ENCODE results near the gene MEN1.

The MEN1 gene

GRCh38 chr11:64814712-64815187 is 4.4 kb upstream of the MEN1 start:
- no peak overlapping the region for H3K27ac ChIP-seq
- H3K4me2 ChIP-seq = no peak overlapping the region

GRCh38 chr11:64813826-64814225 is 3.5 kb upstream of the MEN1 start:
- Histone ChIP-seq H3K9ac (no peak overlapping the region), H3K79me2 (ENCODE audit: insufficient read depth, low read depth) (no peaks in the 10 kb centered on the region), H3K4me3 (IDR thresholded peaks at IDR 0.05; ENCODE audit: insufficient read depth, low read depth, low read length) (no peak overlapping the region), H3K4me2 (no peak overlapping the region), H2AFZ (ENCODE audit: low read depth) (no peak overlapping the region), H3K27me3 (ENCODE audit: insufficient read depth, low read depth) (no peaks in the 10 kb centered on the region), H3K36me3 (ENCODE audit: insufficient read depth) (no peaks in the 10 kb centered on the region), H3K27ac (no peak overlapping the region), H4K20me1 (ENCODE audit: insufficient read depth) (no peaks in the 10 kb centered on the region), H3K4me1 (ENCODE audit: low read depth, poor library complexity, severe bottlenecking) (no peaks in the 10 kb centered on the region)
- no peak for TF ChIP-seq CTCF (conservative IDR thresholded peaks at IDR 0.05; ENCODE audit: low read depth, low read length)

More at GRCh38 chr11:64814712-64815187, 4.4 kb upstream of the MEN1 start:
- TF ChIP-seq CTCF (conservative IDR thresholded peaks at IDR 0.05; ENCODE audit: low read depth, low read length) = no peak
- Histone ChIP-seq H3K27me3 (ENCODE audit: insufficient read depth, low read depth) (no peaks in the 10 kb centered on the region), H3K36me3 (ENCODE audit: insufficient read depth) (no peaks in the 10 kb centered on the region), H3K79me2 (ENCODE audit: insufficient read depth, low read depth) (no peaks in the 10 kb centered on the region), H3K9ac (no peak overlapping the region), H4K20me1 (ENCODE audit: insufficient read depth) (no peaks in the 10 kb centered on the region), H2AFZ (ENCODE audit: low read depth) (no peak overlapping the region), H3K4me3 (IDR thresholded peaks at IDR 0.05; ENCODE audit: insufficient read depth, low read depth, low read length) (no peak overlapping the region), H3K4me1 (ENCODE audit: low read depth, poor library complexity, severe bottlenecking) (no peaks in the 10 kb centered on the region)

GRCh38 chr11:64810891-64811272 is 531 bp upstream of the MEN1 start:
- H3K27ac ChIP-seq = no peak overlapping the region
- H3K4me2 ChIP-seq = peak overlapping the region; percentile 70; the same call in 1 of the 2 replicates
- H3K4me1 ChIP-seq (ENCODE audit: low read depth, poor library complexity, severe bottlenecking) = no peaks in the 10 kb centered on the region
- H3K27me3 ChIP-seq (ENCODE audit: insufficient read depth, low read depth) = no peaks in the 10 kb centered on the region
- H3K4me3 ChIP-seq (IDR thresholded peaks at IDR 0.05; ENCODE audit: insufficient read depth, low read depth, low read length) = peak overlapping the region; percentile 51
- H2AFZ ChIP-seq (ENCODE audit: low read depth) = peak overlapping the region; percentile 98
- H3K9ac ChIP-seq = peak overlapping the region; percentile 52; the same call in 1 of the 2 replicates
- no peak for TF ChIP-seq CTCF (conservative IDR thresholded peaks at IDR 0.05; ENCODE audit: low read depth, low read length)
- no peaks in the 10 kb centered on the region for H3K79me2 ChIP-seq (ENCODE audit: insufficient read depth, low read depth)
- no peaks in the 10 kb centered on the region for H3K36me3 ChIP-seq (ENCODE audit: insufficient read depth)
- H4K20me1 ChIP-seq (ENCODE audit: insufficient read depth) = no peaks in the 10 kb centered on the region

GRCh38 chr11:64809781-64810241 is 540 bp downstream of the MEN1 start:
- no peaks in the 10 kb centered on the region for H3K79me2 ChIP-seq (ENCODE audit: insufficient read depth, low read depth)
- H3K27me3 ChIP-seq (ENCODE audit: insufficient read depth, low read depth) = no peaks in the 10 kb centered on the region
- H3K9ac ChIP-seq = peak overlapping the region; percentile 52; the same call in 1 of the 2 replicates
- H3K4me3 ChIP-seq (IDR thresholded peaks at IDR 0.05; ENCODE audit: insufficient read depth, low read depth, low read length) = peak overlapping the region; percentile 51
- H3K36me3 ChIP-seq (ENCODE audit: insufficient read depth) = no peaks in the 10 kb centered on the region
- H3K27ac ChIP-seq = no peak overlapping the region
- no peaks in the 10 kb centered on the region for H4K20me1 ChIP-seq (ENCODE audit: insufficient read depth)
- no peaks in the 10 kb centered on the region for H3K4me1 ChIP-seq (ENCODE audit: low read depth, poor library complexity, severe bottlenecking)
- TF ChIP-seq CTCF (conservative IDR thresholded peaks at IDR 0.05; ENCODE audit: low read depth, low read length) = no peak
- peak overlapping the region; percentile 98 for H2AFZ ChIP-seq (ENCODE audit: low read depth)
- peak overlapping the region; percentile 70; the same call in 1 of the 2 replicates for H3K4me2 ChIP-seq
